Esophagus muscularis mucosa (tissue), 4 donors: ENCODE data around the gene MEIS3. TPM values are rescaled to one million over a fixed set of nuclear protein-coding genes. Genes with fewer than 3 reads are reported as not detected.

Experiments
- DNase-seq: peaks from one replicate; pipeline ENCODE4 v3.0.0-alpha.2; 2017; ENCODE audit errors: extremely low spot score
- H3K27ac ChIP-seq, 4 donors: fragments of 200-600 bp; sonication (generic); replicated peaks in 1 of 4; 1 replicate in 3 of 4; 2 replicates in 1 of 4; pipeline ENCODE4 v1.5.1; 2016 to 2019; ENCODE audit warnings: mild to moderate bottlenecking in 1 of 4
- H3K27me3 ChIP-seq, 4 donors: fragments of 200-600 bp; sonication (generic); one replicate each; pipeline versions ENCODE4 v1.5.1 to v1.6.0; 2016 to 2019
- H3K36me3 ChIP-seq, 4 donors: fragments of 200-600 bp; sonication (generic); one replicate each; pipeline ENCODE4 v1.5.1; 2016 to 2019
- H3K4me1 ChIP-seq, 4 donors: fragments of 200-600 bp; sonication (generic); one replicate each; pipeline ENCODE4 v1.5.1; 2016 to 2019
- H3K4me3 ChIP-seq, 4 donors: fragments of 200-600 bp; sonication (generic); 1 replicate in 2 of 4; 2 replicates in 2 of 4; pipeline ENCODE4 v1.5.1; 2016 to 2019; ENCODE audit warnings: mild to moderate bottlenecking in 4 of 4, moderate library complexity in 1 of 4
- H3K9me3 ChIP-seq, 4 donors: fragments of 200-600 bp; sonication (generic); 1 replicate in 3 of 4; 2 replicates in 1 of 4; pipeline ENCODE4 v1.5.1; 2016 to 2019
- EP300 ChIP-seq: sonication (generic); formaldehyde crosslinking; IDR thresholded peaks from one replicate; pipeline ENCODE4 v1.6.1; 2017; ENCODE audit warnings: antibody characterized with exemption
- POLR2A ChIP-seq: fragments of 450-650 bp; IDR thresholded peaks from one replicate; pipeline ENCODE4 v1.6.1; 2017; ENCODE audit warnings: antibody characterized with exemption, moderate library complexity, mild to moderate bottlenecking, low read depth
- POLR2AphosphoS5 ChIP-seq, 2 donors: sonication (generic); formaldehyde crosslinking; IDR thresholded peaks; one replicate each; pipeline ENCODE4 v1.6.1; 2017; ENCODE audit warnings: antibody characterized with exemption in 2 of 2
- WGBS: methylation state at CpG from one replicate; pipeline ENCODE4 v1.1.5; 2018; 5-methylcytosine and 5-hydroxymethylcytosine counted together
- intact Hi-C: fragments of 100-400 bp; cut with DNase I; formaldehyde crosslinking; loops from one replicate; pipeline ENCODE4 v1.15.1; 2023
- total RNA-seq, 4 donors: library from RNA; depleted of rRNA; stranded (reverse); fragments of >200 nt; gene quantifications; one replicate each; pipeline versions ENCODE4 v1.1.0 to v1.2.1, GENCODE V29; 2016
- TF ChIP-seq, protein P1 (sequence below), 3 experiments: fragments of 200-600 bp in 2 of 3; fragments of 450-650 bp in 1 of 3; sonication (generic) in 2 of 3; IDR thresholded peaks; one replicate each; pipeline ENCODE4 v1.5.1; 2017 to 2019; ENCODE audit warnings: antibody characterized with exemption in 3 of 3, mild to moderate bottlenecking in 2 of 3, moderate library complexity in 1 of 3

The MEIS3 gene
- total RNA-seq, 4 donors from 2014 or later: 22.8 to 33.2 (median 30.7) TPM

DNA sequence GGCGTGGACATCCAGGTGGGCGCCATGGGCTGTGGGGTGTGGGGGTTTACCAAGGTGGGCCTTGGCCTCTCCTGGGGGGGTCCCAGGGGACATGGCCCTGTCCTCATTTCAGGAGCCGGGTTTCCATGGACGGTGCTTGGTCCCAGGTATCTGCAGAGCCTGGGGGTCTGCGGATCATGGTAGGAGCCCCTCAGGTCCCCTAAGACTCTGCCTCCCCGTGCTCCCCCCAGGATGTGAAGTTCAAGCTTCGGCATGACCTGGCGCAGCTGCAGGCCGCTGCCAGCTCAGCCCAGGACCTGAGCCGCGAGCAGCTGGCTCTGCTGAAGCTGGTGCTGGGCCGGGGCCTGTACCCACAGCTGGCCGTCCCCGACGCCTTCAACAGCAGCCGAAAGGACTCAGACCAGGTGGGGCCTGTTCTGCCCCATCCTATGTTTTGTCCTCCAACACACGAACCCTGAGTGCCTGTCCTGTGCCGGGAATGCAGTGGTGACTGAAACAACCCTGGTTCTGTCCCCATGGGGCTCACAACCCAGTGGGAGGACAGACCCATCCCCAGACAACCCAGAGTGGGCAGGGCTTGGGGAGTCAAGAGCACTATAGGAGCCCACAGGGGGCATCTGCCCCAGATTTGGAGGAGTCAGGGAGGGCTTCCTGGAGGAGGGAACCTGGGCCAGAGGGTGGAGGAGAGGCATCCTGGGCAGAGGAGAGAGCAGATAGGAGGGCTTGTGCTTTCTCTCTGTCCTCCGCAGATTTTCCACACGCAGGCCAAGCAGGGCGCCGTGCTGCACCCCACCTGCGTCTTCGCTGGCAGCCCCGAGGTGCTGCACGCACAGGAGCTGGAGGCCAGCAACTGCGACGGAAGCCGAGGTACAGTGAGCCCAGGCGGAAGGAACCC is 43.4 kb downstream of the MEIS3 start:
- no peak for TF ChIP-seq EP300
- TF ChIP-seq, protein P1, sequence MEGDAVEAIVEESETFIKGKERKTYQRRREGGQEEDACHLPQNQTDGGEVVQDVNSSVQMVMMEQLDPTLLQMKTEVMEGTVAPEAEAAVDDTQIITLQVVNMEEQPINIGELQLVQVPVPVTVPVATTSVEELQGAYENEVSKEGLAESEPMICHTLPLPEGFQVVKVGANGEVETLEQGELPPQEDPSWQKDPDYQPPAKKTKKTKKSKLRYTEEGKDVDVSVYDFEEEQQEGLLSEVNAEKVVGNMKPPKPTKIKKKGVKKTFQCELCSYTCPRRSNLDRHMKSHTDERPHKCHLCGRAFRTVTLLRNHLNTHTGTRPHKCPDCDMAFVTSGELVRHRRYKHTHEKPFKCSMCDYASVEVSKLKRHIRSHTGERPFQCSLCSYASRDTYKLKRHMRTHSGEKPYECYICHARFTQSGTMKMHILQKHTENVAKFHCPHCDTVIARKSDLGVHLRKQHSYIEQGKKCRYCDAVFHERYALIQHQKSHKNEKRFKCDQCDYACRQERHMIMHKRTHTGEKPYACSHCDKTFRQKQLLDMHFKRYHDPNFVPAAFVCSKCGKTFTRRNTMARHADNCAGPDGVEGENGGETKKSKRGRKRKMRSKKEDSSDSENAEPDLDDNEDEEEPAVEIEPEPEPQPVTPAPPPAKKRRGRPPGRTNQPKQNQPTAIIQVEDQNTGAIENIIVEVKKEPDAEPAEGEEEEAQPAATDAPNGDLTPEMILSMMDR (IDR thresholded peaks at IDR 0.05): no peak
- no peak for TF ChIP-seq POLR2A
- TF ChIP-seq POLR2AphosphoS5 (IDR thresholded peaks at IDR 0.05): no peak
- no peaks in the 10 kb centered on the region for H3K4me1 ChIP-seq
- H3K27ac ChIP-seq: no peak overlapping the region
- intact Hi-C loops: no loop called here
- DNase-seq: no peak
- H3K36me3 ChIP-seq: peaks cover 73 to 100% (median 96%) of the 10 kb centered on the region in 4 donors
- H3K9me3 ChIP-seq: no peaks in the 10 kb centered on the region
- 96% methylated on average over 19 of the region's 30 CpGs for WGBS
- H3K27me3 ChIP-seq: no peaks in the 10 kb centered on the region
- no peak overlapping the region for H3K4me3 ChIP-seq

DNA sequence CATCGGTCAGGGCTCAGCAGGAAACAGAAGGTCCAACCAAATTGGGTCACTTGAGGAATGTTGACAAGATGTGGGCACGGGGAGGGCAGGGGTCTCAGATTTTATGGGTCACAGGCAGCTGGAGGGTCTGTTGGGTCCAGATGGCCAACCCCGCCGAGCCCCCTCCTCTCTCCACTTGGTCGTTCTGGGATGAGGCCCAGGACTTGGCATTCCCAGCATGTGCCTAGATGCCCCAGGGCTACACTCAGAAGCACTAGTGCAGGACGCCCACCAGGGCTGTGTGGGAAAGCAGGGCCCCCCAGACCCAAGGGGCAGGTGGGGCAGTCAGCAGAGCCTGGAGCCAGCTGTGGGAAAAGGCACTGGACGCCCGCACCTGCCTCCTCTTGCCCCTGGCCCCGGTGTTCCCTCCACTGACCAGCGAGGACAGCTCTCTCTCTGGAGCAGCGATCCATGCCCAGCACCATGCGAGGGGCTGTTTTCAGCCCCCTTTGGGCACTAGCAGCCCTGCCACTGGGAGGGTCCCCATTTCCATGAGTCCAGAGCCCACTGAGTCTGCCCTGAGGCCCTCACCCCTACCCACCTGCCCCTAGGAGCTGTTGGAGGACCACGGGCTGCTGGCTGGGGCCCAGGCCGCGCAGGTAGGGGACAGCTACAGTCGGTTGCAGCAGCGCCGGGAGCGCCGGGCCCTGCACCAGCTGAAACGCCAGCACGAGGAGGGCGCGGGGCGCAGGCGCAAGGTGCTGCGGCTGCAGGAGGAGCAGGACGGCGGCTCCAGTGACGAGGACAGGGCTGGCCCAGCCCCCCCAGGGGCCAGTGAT is 44.2 kb downstream of the MEIS3 start:
- DNase-seq: no peak
- intact Hi-C loops: no loop called here
- Histone ChIP-seq H3K4me1 (no peaks in the 10 kb centered on the region), H3K9me3 (no peaks in the 10 kb centered on the region), H3K36me3 (peaks cover 75 to 100% (median 96%) of the 10 kb centered on the region in 4 donors), H3K4me3 (no peak overlapping the region), H3K27me3 (no peaks in the 10 kb centered on the region), H3K27ac (no peak overlapping the region)
- TF ChIP-seq POLR2A (no peak), POLR2AphosphoS5 (IDR thresholded peaks at IDR 0.05) (no peak), EP300 (no peak)
- TF ChIP-seq, protein P1 (IDR thresholded peaks at IDR 0.05): no peak
- 91% methylated on average over 13 of the region's 30 CpGs for WGBS

DNA sequence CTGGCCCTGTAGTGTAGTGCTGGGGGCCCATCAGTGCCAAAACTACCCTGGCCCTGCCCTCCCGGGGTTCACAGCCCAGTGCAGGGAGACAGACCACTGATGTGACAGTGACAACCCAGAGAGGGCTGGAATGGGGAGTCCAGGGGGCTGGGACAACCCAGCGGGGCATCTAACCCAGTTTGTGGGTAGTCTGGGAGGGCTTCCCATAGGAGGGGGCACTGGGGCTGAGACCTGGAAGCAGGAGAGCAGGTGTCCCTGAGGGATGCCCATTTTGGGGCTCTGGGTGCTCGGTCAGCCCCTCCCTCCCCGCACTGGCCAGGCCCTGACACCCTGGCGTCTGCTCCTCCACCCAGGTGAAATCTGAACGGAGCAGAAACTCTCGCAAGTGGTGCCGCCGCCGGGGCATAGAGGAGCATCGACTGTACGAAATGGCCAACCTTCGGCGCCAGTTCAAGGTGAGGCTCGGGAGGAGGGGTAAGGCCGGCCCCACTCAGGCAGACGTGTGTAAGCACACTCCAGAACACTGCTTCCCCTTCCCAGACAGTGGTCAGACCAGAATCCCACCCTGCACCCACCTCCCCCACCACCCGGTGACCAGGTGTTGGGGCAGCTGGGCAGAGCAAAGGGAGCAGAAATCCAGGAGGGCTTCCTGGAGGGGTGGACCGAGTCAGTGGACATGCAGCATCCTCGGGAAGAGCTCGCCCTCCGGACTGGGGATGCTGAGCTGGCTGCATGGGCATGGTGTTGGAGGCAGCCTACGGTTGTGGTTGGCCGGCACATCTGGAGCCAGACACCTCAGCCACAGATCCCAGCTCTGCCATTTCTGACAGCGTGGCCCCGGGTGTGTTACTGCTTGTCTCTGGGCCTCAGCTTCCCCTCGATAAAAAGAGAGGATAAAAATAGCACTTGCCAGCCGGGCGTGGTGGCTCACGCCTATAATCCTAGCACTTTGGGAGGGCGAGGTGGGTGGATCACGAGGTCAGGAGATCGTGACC is 45.8 kb downstream of the MEIS3 start:
- H3K36me3 ChIP-seq: peaks cover 81 to 100% (median 98%) of the 10 kb centered on the region in 4 donors
- whole genome bisulfite sequencing: 89% methylated on average over 29 of the region's 33 CpGs
- TF ChIP-seq EP300 (no peak), POLR2A (no peak), POLR2AphosphoS5 (IDR thresholded peaks at IDR 0.05) (no peak)
- TF ChIP-seq, protein P1 (IDR thresholded peaks at IDR 0.05): no peak

DNA sequence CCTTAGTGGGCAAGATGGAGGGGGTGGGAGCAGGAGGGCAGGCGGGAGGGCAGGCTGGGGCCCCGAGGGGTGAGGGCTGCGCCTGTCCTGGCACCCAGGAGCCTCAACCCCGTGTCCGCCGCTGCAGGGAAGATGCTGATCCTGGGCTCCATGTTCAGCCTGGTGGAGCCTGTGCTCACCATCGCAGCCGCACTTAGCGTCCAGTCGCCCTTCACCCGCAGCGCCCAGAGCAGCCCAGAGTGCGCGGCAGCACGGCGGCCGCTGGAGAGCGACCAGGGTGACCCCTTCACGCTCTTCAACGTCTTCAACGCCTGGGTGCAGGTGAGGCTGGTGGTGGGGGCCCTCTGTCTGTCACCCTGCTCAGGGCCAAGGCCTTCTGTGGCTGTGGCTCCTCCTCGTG is 46.7 kb downstream of the MEIS3 start:
- Histone ChIP-seq H3K36me3 (peaks cover 73 to 95% (median 93%) of the 10 kb centered on the region in 4 donors), H3K27ac (no peak overlapping the region), H3K4me3 (no peak overlapping the region), H3K27me3 (no peaks in the 10 kb centered on the region), H3K4me1 (no peaks in the 10 kb centered on the region), H3K9me3 (no peaks in the 10 kb centered on the region)
- no peak for DNase-seq
- whole genome bisulfite sequencing: 98% methylated on average over 10 of the region's 22 CpGs
- intact Hi-C loops: no loop called here
- no peak for TF ChIP-seq POLR2A
- TF ChIP-seq, protein P1 (IDR thresholded peaks at IDR 0.05): no peak
- no peak for TF ChIP-seq EP300
- no peak for TF ChIP-seq POLR2AphosphoS5 (IDR thresholded peaks at IDR 0.05)

More for the DNA sequence above, 45.8 kb downstream of the MEIS3 start:
- H3K9me3 ChIP-seq: no peaks in the 10 kb centered on the region
- H3K27me3 ChIP-seq: no peaks in the 10 kb centered on the region
- H3K4me3 ChIP-seq: no peak overlapping the region
- H3K4me1 ChIP-seq: no peaks in the 10 kb centered on the region
- intact Hi-C loops: no loop called here
- no peak for DNase-seq
- H3K27ac ChIP-seq: no peak overlapping the region
